Head of caudate nucleus (tissue), 42 donors: ENCODE results near the gene REST.
"Not testable (repeated sequence)": the region's sequence is repeated elsewhere in the genome, so short reads cannot be mapped to it uniquely, and the experiment has no call there.

Experiments used
- DNase-seq, 42 donors: peaks; one replicate each; pipeline versions ENCODE4 v3.0.0 to v3.0.0-alpha.2; 2020 to 2021; ENCODE audit warnings: mixed read lengths in 7 of 42
- intact Hi-C: fragments of 100-400 bp; cut with DNase I; formaldehyde crosslinking; loops from one replicate; pipeline ENCODE4 v1.15.0; 2022

The REST gene

GRCh38 chr4:56906489-56907393 is 959 bp upstream of the REST start:
- intact Hi-C loops = loop anchor here (5.0 kb wide), 2 partner anchors 71 to 469 kb away; partner anchors contain the start of genes NOA1, PAICS, POLR2B and PPAT
- peak in 2 of 42 donors; percentile 18 to 47 for DNase-seq

GRCh38 chr4:56908206-56909085 is 746 bp downstream of the REST start:
- intact Hi-C loops = loop anchor here (5.0 kb wide), 2 partner anchors 69 to 471 kb away; partner anchors contain the start of genes NOA1, PAICS, POLR2B and PPAT
- DNase-seq = peak in 39 of 42 donors; percentile 11 to 83 (median 52)

GRCh38 chr4:56909086-56909894 is 1.6 kb downstream of the REST start:
- intact Hi-C loops = loop anchor here (5.0 kb wide), 2 partner anchors 68 to 472 kb away; partner anchors contain the start of genes NOA1, PAICS, POLR2B and PPAT
- peak in 39 of 42 donors; percentile 8 to 76 (median 44) for DNase-seq

- intact Hi-C loops = no loop called here
These were observed 2.7 kb downstream of the REST start for GRCh38 chr4:56910172-56910967.

GRCh38 chr4:56914336-56914735 is 6.6 kb downstream of the REST start:
- DNase-seq = peak in 1 of 42 donors; percentile 4
- intact Hi-C loops = no loop called here

More at GRCh38 chr4:56910172-56910967, 2.7 kb downstream of the REST start:
- no peak for DNase-seq

GRCh38 chr4:56914977-56915376 is 7.3 kb downstream of the REST start:
- DNase-seq, intact Hi-C loops: not testable (repeated sequence)

GRCh38 chr4:56927196-56927595 is 19.5 kb downstream of the REST start:
- intact Hi-C loops = no loop called here
- DNase-seq = no peak

- intact Hi-C loops = no loop called here
- DNase-seq = no peak
These were observed 22.9 kb downstream of the REST start for GRCh38 chr4:56930638-56931037.

GRCh38 chr4:56931924-56932323 is 24.2 kb downstream of the REST start:
- intact Hi-C loops = no loop called here
- DNase-seq = no peak

- no peak for DNase-seq
- intact Hi-C loops = no loop called here
These were observed 29.6 kb downstream of the REST start for GRCh38 chr4:56937262-56937661.

- DNase-seq, intact Hi-C loops: not testable (repeated sequence)
These were observed 32.1 kb downstream of the REST start for GRCh38 chr4:56939826-56940225.

GRCh38 chr4:56940403-56940802 is 32.7 kb downstream of the REST start:
- intact Hi-C loops = no loop called here
- no peak for DNase-seq

- intact Hi-C loops = no loop called here
- no peak for DNase-seq
These were observed 33.3 kb downstream of the REST start for GRCh38 chr4:56940971-56941370.

GRCh38 chr4:56941403-56941802 is 33.7 kb downstream of the REST start:
- intact Hi-C loops = no loop called here
- DNase-seq = no peak

- intact Hi-C loops = no loop called here
- DNase-seq = peak in 18 of 42 donors; percentile 12 to 59 (median 36)
These were observed 46.2 kb downstream of the REST start for GRCh38 chr4:56953680-56954520.

- intact Hi-C loops = no loop called here
These were observed 50.4 kb downstream of the REST start for GRCh38 chr4:56958111-56958517.

GRCh38 chr4:56959100-56959499 is 51.4 kb downstream of the REST start:
- intact Hi-C loops = no loop called here
- DNase-seq = no peak

More at GRCh38 chr4:56958111-56958517, 50.4 kb downstream of the REST start:
- DNase-seq = peak in 39 of 42 donors; percentile 20 to 91 (median 70)
